GM21367 (cell line): ENCODE results near the gene CCDC144A.
"Not testable (repeated sequence)": the region's sequence is repeated elsewhere in the genome, so short reads cannot be mapped to it uniquely, and the experiment has no call there.

Experiments
- ATAC-seq: cut with Tn5 transposase; IDR thresholded peaks from one replicate; pipeline ENCODE4 v1.9.1; 2021; ENCODE audit not compliant: unreplicated experiment

The CCDC144A gene

GRCh38 chr17:16689731-16690281 lies at the start of gene CCDC144A:
TSS of gene CCDC144A (plus strand) at chr17:16690241. CDS start at chr17:16690401, 160 bp downstream.
- not testable (repeated sequence) for ATAC-seq

GRCh38 chr17:16649585-16649984 lies 40.5 kb upstream of the CCDC144A start:
- ATAC-seq: no peak

- no peak for ATAC-seq
Observed at GRCh38 chr17:16652252-16652651, 37.8 kb upstream of the CCDC144A start.

GRCh38 chr17:16652847-16653366 lies 37.1 kb upstream of the CCDC144A start:
- ATAC-seq: peak; percentile 13

- ATAC-seq: peak; percentile 90
Observed at GRCh38 chr17:16653367-16654041, 36.5 kb upstream of the CCDC144A start, which contains the start of gene ZNF624. TSS of gene ZNF624 (minus strand) at chr17:16653850.

- no peak for ATAC-seq
Observed at GRCh38 chr17:16661217-16661616, 28.8 kb upstream of the CCDC144A start.

GRCh38 chr17:16662936-16663335 lies 27.1 kb upstream of the CCDC144A start:
- ATAC-seq: no peak

GRCh38 chr17:16666553-16666906 lies 23.5 kb upstream of the CCDC144A start:
- ATAC-seq: not testable (repeated sequence)

GRCh38 chr17:16666907-16667636 lies 23.0 kb upstream of the CCDC144A start:
- not testable (repeated sequence) for ATAC-seq

- no peak for ATAC-seq
Observed at GRCh38 chr17:16676676-16677268, 13.3 kb upstream of the CCDC144A start.

- ATAC-seq: not testable (repeated sequence)
Observed at GRCh38 chr17:16683290-16684138, 6.5 kb upstream of the CCDC144A start.

- not testable (repeated sequence) for ATAC-seq
Observed at GRCh38 chr17:16686019-16686418, 4.0 kb upstream of the CCDC144A start.

GRCh38 chr17:16687151-16687550 lies 2.9 kb upstream of the CCDC144A start:
- ATAC-seq: not testable (repeated sequence)

- ATAC-seq: not testable (repeated sequence)
Observed at GRCh38 chr17:16690447-16690846, 406 bp downstream of the CCDC144A start.

- not testable (repeated sequence) for ATAC-seq
Observed at GRCh38 chr17:16697603-16698002, 7.6 kb downstream of the CCDC144A start.

- not testable (repeated sequence) for ATAC-seq
Observed at GRCh38 chr17:16745492-16746203, 55.6 kb downstream of the CCDC144A start.

- not testable (repeated sequence) for ATAC-seq
Observed at GRCh38 chr17:16746571-16746970, 56.5 kb downstream of the CCDC144A start.

GRCh38 chr17:16750515-16750914 lies 60.5 kb downstream of the CCDC144A start:
- ATAC-seq: not testable (repeated sequence)

GRCh38 chr17:16751224-16751923 lies 61.3 kb downstream of the CCDC144A start:
- not testable (repeated sequence) for ATAC-seq
